Liver (tissue), 3 donors: ENCODE measurements around the gene VEGFA.

ENCODE experiments used
- FOXA1 ChIP-seq: IDR thresholded peaks from 2 replicates; pipeline ENCODE4 v1.6.1; 2016; ENCODE audit warnings: antibody characterized with exemption
- SP1 ChIP-seq: IDR thresholded peaks from 2 replicates; pipeline ENCODE4 v1.6.1; 2018; ENCODE audit warnings: antibody characterized with exemption, mild to moderate bottlenecking
- TF ChIP-seq, protein P1 (sequence below): IDR thresholded peaks from 2 replicates; pipeline ENCODE4 v1.6.1; 2016; ENCODE audit warnings: antibody characterized with exemption, mild to moderate bottlenecking
- TF ChIP-seq, protein P2 (sequence below): fragments of 150-350 bp; IDR thresholded peaks from 2 replicates; pipeline ENCODE4 v1.5.1; 2017; ENCODE audit warnings: improper control_type of control experiment, low read depth, low read length; ENCODE audit not compliant: missing input control
- donor health status: healthy.
- donor health status: healthy.

- TF ChIP-seq SP1 (no peak), FOXA1 (no peak)
- TF ChIP-seq, protein P1, sequence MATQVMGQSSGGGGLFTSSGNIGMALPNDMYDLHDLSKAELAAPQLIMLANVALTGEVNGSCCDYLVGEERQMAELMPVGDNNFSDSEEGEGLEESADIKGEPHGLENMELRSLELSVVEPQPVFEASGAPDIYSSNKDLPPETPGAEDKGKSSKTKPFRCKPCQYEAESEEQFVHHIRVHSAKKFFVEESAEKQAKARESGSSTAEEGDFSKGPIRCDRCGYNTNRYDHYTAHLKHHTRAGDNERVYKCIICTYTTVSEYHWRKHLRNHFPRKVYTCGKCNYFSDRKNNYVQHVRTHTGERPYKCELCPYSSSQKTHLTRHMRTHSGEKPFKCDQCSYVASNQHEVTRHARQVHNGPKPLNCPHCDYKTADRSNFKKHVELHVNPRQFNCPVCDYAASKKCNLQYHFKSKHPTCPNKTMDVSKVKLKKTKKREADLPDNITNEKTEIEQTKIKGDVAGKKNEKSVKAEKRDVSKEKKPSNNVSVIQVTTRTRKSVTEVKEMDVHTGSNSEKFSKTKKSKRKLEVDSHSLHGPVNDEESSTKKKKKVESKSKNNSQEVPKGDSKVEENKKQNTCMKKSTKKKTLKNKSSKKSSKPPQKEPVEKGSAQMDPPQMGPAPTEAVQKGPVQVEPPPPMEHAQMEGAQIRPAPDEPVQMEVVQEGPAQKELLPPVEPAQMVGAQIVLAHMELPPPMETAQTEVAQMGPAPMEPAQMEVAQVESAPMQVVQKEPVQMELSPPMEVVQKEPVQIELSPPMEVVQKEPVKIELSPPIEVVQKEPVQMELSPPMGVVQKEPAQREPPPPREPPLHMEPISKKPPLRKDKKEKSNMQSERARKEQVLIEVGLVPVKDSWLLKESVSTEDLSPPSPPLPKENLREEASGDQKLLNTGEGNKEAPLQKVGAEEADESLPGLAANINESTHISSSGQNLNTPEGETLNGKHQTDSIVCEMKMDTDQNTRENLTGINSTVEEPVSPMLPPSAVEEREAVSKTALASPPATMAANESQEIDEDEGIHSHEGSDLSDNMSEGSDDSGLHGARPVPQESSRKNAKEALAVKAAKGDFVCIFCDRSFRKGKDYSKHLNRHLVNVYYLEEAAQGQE = no peak
- TF ChIP-seq, protein P2, sequence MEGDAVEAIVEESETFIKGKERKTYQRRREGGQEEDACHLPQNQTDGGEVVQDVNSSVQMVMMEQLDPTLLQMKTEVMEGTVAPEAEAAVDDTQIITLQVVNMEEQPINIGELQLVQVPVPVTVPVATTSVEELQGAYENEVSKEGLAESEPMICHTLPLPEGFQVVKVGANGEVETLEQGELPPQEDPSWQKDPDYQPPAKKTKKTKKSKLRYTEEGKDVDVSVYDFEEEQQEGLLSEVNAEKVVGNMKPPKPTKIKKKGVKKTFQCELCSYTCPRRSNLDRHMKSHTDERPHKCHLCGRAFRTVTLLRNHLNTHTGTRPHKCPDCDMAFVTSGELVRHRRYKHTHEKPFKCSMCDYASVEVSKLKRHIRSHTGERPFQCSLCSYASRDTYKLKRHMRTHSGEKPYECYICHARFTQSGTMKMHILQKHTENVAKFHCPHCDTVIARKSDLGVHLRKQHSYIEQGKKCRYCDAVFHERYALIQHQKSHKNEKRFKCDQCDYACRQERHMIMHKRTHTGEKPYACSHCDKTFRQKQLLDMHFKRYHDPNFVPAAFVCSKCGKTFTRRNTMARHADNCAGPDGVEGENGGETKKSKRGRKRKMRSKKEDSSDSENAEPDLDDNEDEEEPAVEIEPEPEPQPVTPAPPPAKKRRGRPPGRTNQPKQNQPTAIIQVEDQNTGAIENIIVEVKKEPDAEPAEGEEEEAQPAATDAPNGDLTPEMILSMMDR = no peak
Observed at GRCh38 chr6:43759136-43759906, 10.7 kb upstream of the VEGFA start.
